Testis (tissue), 2 donors: ENCODE data around the gene CA9.

Experiments
- POLR2A ChIP-seq: fragments of 450-650 bp; IDR thresholded peaks from one replicate; pipeline ENCODE4 v1.6.1; 2017; ENCODE audit warnings: antibody characterized with exemption, mild to moderate bottlenecking, moderate library complexity
- TF ChIP-seq, protein P1 (sequence below), 3 experiments: fragments of 450-650 bp in 2 of 3; fragments of 200-600 bp in 1 of 3; sonication (generic) in 1 of 3; IDR thresholded peaks; one replicate each; pipeline ENCODE4 v1.5.1; 2016 to 2019; ENCODE audit warnings: antibody characterized with exemption in 3 of 3, mild to moderate bottlenecking in 2 of 3, moderate library complexity in 1 of 3

- TF ChIP-seq, protein P1, sequence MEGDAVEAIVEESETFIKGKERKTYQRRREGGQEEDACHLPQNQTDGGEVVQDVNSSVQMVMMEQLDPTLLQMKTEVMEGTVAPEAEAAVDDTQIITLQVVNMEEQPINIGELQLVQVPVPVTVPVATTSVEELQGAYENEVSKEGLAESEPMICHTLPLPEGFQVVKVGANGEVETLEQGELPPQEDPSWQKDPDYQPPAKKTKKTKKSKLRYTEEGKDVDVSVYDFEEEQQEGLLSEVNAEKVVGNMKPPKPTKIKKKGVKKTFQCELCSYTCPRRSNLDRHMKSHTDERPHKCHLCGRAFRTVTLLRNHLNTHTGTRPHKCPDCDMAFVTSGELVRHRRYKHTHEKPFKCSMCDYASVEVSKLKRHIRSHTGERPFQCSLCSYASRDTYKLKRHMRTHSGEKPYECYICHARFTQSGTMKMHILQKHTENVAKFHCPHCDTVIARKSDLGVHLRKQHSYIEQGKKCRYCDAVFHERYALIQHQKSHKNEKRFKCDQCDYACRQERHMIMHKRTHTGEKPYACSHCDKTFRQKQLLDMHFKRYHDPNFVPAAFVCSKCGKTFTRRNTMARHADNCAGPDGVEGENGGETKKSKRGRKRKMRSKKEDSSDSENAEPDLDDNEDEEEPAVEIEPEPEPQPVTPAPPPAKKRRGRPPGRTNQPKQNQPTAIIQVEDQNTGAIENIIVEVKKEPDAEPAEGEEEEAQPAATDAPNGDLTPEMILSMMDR (IDR thresholded peaks at IDR 0.05): no peak
- no peak for TF ChIP-seq POLR2A
Observed at GRCh38 chr9:35717132-35717870, 43.6 kb downstream of the CA9 start.
